ENCODE data around the gene KRT35. TPM values are rescaled to one million over a fixed set of nuclear protein-coding genes. Genes with fewer than 3 reads are reported as not detected.

Gene KRT35
- total and polyA plus RNA-seq, 2 donors (not counting 3 experiments of a cell fraction or from before 2014, with no cell fraction given), result not detected

GRCh38 chr17:41434005-41434404 lies 46.9 kb downstream of the KRT35 start:
- dilution Hi-C loops (cut with MboI; ENCODE audit: extremely low pct_ligation_motif_present, low sequenced_read_pairs), result no loop called here

GRCh38 chr17:41433586-41433985 lies 47.4 kb downstream of the KRT35 start:
- no peak for DNase-seq (ENCODE audit: low read depth, low spot score)
- H3K9me3 ChIP-seq (replicated peaks; ENCODE audit: control insufficient read depth, insufficient read depth, low read length), result no peaks in the 10 kb centered on the region
- no TSS peak for BruUV-seq (replicated peaks)
- H3K4me2 ChIP-seq (ENCODE audit: insufficient read depth, low read length), result no peak overlapping the region
- no peak for TF ChIP-seq MAX (IDR thresholded peaks at IDR 0.05; ENCODE audit: insufficient read depth, insufficient read length)
- TF ChIP-seq CTCF (IDR thresholded peaks at IDR 0.05; ENCODE audit: extremely low read depth in 1 of 2, insufficient read depth in 1 of 2, low read depth in 1 of 2, low read length in 2 of 2), result no peak
- TF ChIP-seq POLR2A (IDR thresholded peaks at IDR 0.05; ENCODE audit: low read depth, low read length), result no peak
- TF ChIP-seq JUN (IDR thresholded peaks at IDR 0.05; ENCODE audit: borderline replicate concordance, insufficient read depth, insufficient read length, low read depth), result no peak
- no peak for TF ChIP-seq GATA2 (IDR thresholded peaks at IDR 0.05; ENCODE audit: insufficient read depth, insufficient read length, low read depth, low read length)
- TF ChIP-seq FOS (IDR thresholded peaks at IDR 0.05; ENCODE audit: borderline replicate concordance, insufficient read depth, low read length), result no peak
- dilution Hi-C loops (cut with MboI; ENCODE audit: extremely low pct_ligation_motif_present, low sequenced_read_pairs), result no loop called here
- no peak overlapping the region for H3K9ac ChIP-seq (replicated peaks; ENCODE audit: extremely low read depth, insufficient read depth, low read length)
- H3K27me3 ChIP-seq (ENCODE audit: control insufficient read depth in 2 of 2, insufficient read depth in 2 of 2, low read length in 2 of 2), result peaks cover 2 to 5% of the 10 kb centered on the region in 2 experiments
- H3K4me1 ChIP-seq (ENCODE audit: control insufficient read depth, extremely low read depth, insufficient read depth, low read length), result no peaks in the 10 kb centered on the region
- ChIA-PET CTCF (no interaction called here), POLR2A (interaction anchor here (0.6 kb wide), 1 partner anchor 408 kb away, joined by 3 read pairs; no protein-coding TSS in a partner anchor)
- H3K27ac ChIP-seq (ENCODE audit: insufficient read depth, low read depth, low read length), result no peak overlapping the region
- intact Hi-C loops (cut with micrococcal nuclease), result no loop called here
- no peaks in the 10 kb centered on the region for H4K20me1 ChIP-seq (replicated peaks; ENCODE audit: control insufficient read depth, extremely low read depth, insufficient read depth, low read length)
- no peak for FAIRE-seq
- no peak overlapping the region for H2AFZ ChIP-seq (ENCODE audit: low read depth, low read length)
- no peaks in the 10 kb centered on the region for H3K36me3 ChIP-seq (ENCODE audit: control insufficient read depth in 2 of 2, extremely low read depth in 1 of 2, insufficient read depth in 2 of 2, low read length in 2 of 2)
- H3K79me2 ChIP-seq (ENCODE audit: control insufficient read depth, insufficient read depth, low read length), result no peaks in the 10 kb centered on the region
- H3K9me1 ChIP-seq (replicated peaks; ENCODE audit: control insufficient read depth, extremely low read depth, insufficient read depth, low read length), result no peaks in the 10 kb centered on the region
- H3K4me3 ChIP-seq (replicated peaks in 1 of 3; ENCODE audit: insufficient read depth in 1 of 3, low read depth in 1 of 3, low read length in 3 of 3), result no peak overlapping the region

More at GRCh38 chr17:41434005-41434404, 46.9 kb downstream of the KRT35 start:
- intact Hi-C loops (cut with micrococcal nuclease), result no loop called here
- DNase-seq (ENCODE audit: low read depth, low spot score), result no peak
- Histone ChIP-seq H3K4me3 (replicated peaks in 1 of 3; ENCODE audit: insufficient read depth in 1 of 3, low read depth in 1 of 3, low read length in 3 of 3) (no peak overlapping the region), H3K36me3 (ENCODE audit: control insufficient read depth in 2 of 2, extremely low read depth in 1 of 2, insufficient read depth in 2 of 2, low read length in 2 of 2) (no peaks in the 10 kb centered on the region), H3K27me3 (ENCODE audit: control insufficient read depth in 2 of 2, insufficient read depth in 2 of 2, low read length in 2 of 2) (peaks cover 2 to 5% of the 10 kb centered on the region in 2 experiments), H3K9me3 (replicated peaks; ENCODE audit: control insufficient read depth, insufficient read depth, low read length) (no peaks in the 10 kb centered on the region), H3K9me1 (replicated peaks; ENCODE audit: control insufficient read depth, extremely low read depth, insufficient read depth, low read length) (no peaks in the 10 kb centered on the region), H3K79me2 (ENCODE audit: control insufficient read depth, insufficient read depth, low read length) (no peaks in the 10 kb centered on the region), H3K9ac (replicated peaks; ENCODE audit: extremely low read depth, insufficient read depth, low read length) (no peak overlapping the region), H3K4me2 (ENCODE audit: insufficient read depth, low read length) (no peak overlapping the region), H3K4me1 (ENCODE audit: control insufficient read depth, extremely low read depth, insufficient read depth, low read length) (no peaks in the 10 kb centered on the region), H4K20me1 (replicated peaks; ENCODE audit: control insufficient read depth, extremely low read depth, insufficient read depth, low read length) (no peaks in the 10 kb centered on the region), H2AFZ (ENCODE audit: low read depth, low read length) (no peak overlapping the region), H3K27ac (ENCODE audit: insufficient read depth, low read depth, low read length) (no peak overlapping the region)
- no TSS peak for BruUV-seq (replicated peaks)
- ChIA-PET POLR2A (interaction anchor here (0.6 kb wide), 1 partner anchor 409 kb away, joined by 3 read pairs; no protein-coding TSS in a partner anchor), CTCF (no interaction called here)
- FAIRE-seq, result no peak
- TF ChIP-seq POLR2AphosphoS5 (IDR thresholded peaks at IDR 0.05; ENCODE audit: insufficient read depth, low read depth, low read length), result no peak
- TF ChIP-seq MYC (IDR thresholded peaks at IDR 0.05; ENCODE audit: low read depth, low read length), result no peak
- no peak for TF ChIP-seq MAX (IDR thresholded peaks at IDR 0.05; ENCODE audit: insufficient read depth, insufficient read length)
- TF ChIP-seq GATA2 (IDR thresholded peaks at IDR 0.05; ENCODE audit: insufficient read depth, insufficient read length, low read depth, low read length), result no peak
- no peak for TF ChIP-seq JUN (IDR thresholded peaks at IDR 0.05; ENCODE audit: borderline replicate concordance, insufficient read depth, insufficient read length, low read depth)
- no peak for TF ChIP-seq EZH2 (IDR thresholded peaks at IDR 0.05; ENCODE audit: borderline replicate concordance, low read depth, low read length, severe bottlenecking)
- no peak for TF ChIP-seq FOS (IDR thresholded peaks at IDR 0.05; ENCODE audit: borderline replicate concordance, insufficient read depth, low read length)
